CD4-positive, alpha-beta T cell (primary cell): Measurements from ENCODE around the gene THSD8. TPM values are rescaled to one million over a fixed set of nuclear protein-coding genes. Genes with fewer than 3 reads are reported as not detected.

Experiments used
- ATAC-seq: fragments of 200-7000 bp; cut with Tn5 transposase; one replicate; pipeline ENCODE4 v1.10.0; 2022; ENCODE audit warnings: mild to moderate bottlenecking; ENCODE audit not compliant: poor library complexity
- CTCF ChIA-PET: fragments of 350-600 bp; sonication (Branson Sonifier 250); formaldehyde crosslinking; loops from one replicate; lab custom pipeline; 2021; ENCODE audit warnings: antibody characterized with exemption, inconsistent platforms; lab: Charles Lee
- POLR2A ChIA-PET: fragments of 350-600 bp; sonication (Branson Sonifier 250); formaldehyde crosslinking; loops from one replicate; lab custom pipeline; 2021; ENCODE audit warnings: antibody characterized with exemption, inconsistent platforms; lab: Charles Lee
- DNase-seq, 14 experiments: peaks; one replicate each; pipeline ENCODE4 v3.0.0-alpha.2; 2013 to 2020; ENCODE audit warnings: mixed read lengths in 2 of 14
- H3K27ac ChIP-seq, 2 donors: one replicate each; pipeline versions ENCODE4 v1.5.1 to v1.7.0; 2013; ENCODE audit warnings: low read length in 2 of 2, low read depth in 1 of 2, mild to moderate bottlenecking in 1 of 2
- H3K27me3 ChIP-seq, 2 experiments: 1 replicate in 1 of 2; 2 replicates in 1 of 2; pipeline versions ENCODE4 v1.6.1 to v1.7.0; 2013; ENCODE audit warnings: low read length in 2 of 2, control low read depth in 1 of 2, mild to moderate bottlenecking in 1 of 2, moderate library complexity in 1 of 2; ENCODE audit not compliant: insufficient read depth in 2 of 2, control insufficient read depth in 1 of 2
- H3K36me3 ChIP-seq: one replicate; pipeline ENCODE4 v1.6.1; 2013; ENCODE audit warnings: low read length, control low read depth; ENCODE audit not compliant: insufficient read depth
- H3K4me1 ChIP-seq: one replicate; pipeline ENCODE4 v1.6.1; 2013; ENCODE audit warnings: low read length, control low read depth; ENCODE audit not compliant: insufficient read depth
- H3K4me3 ChIP-seq: one replicate; pipeline ENCODE4 v1.5.1; 2013; ENCODE audit warnings: mild to moderate bottlenecking, low read length, moderate library complexity
- H3K9me3 ChIP-seq, 2 experiments: 1 replicate in 1 of 2; 2 replicates in 1 of 2; pipeline versions ENCODE4 v1.6.1 to v1.7.0; 2013; ENCODE audit warnings: low read length in 2 of 2, mild to moderate bottlenecking in 2 of 2, control low read depth in 1 of 2, moderate library complexity in 1 of 2; ENCODE audit not compliant: control insufficient read depth in 1 of 2, insufficient read depth in 1 of 2
- H3K27ac Mint-ChIP-seq: one replicate; pipeline ENCODE4 v1.8.0; 2020; ENCODE audit warnings: mixed read lengths
- H3K27me3 Mint-ChIP-seq: one replicate; pipeline ENCODE4 v1.8.0; 2021; ENCODE audit warnings: mixed read lengths
- H3K36me3 Mint-ChIP-seq: one replicate; pipeline ENCODE4 v1.8.0; 2021; ENCODE audit warnings: low read depth, mixed read lengths
- H3K4me1 Mint-ChIP-seq: one replicate; pipeline ENCODE4 v1.8.0; 2021; ENCODE audit warnings: low read depth, mixed read lengths
- H3K4me3 Mint-ChIP-seq: one replicate; pipeline ENCODE4 v1.8.0; 2020; ENCODE audit warnings: mild to moderate bottlenecking, mixed read lengths
- H3K9me3 Mint-ChIP-seq: one replicate; pipeline ENCODE4 v1.8.0; 2020; ENCODE audit warnings: mixed read lengths
- CTCF ChIP-seq: fragments of 200-600 bp; IDR thresholded peaks from one replicate; pipeline ENCODE4 v1.8.0; 2022; ENCODE audit warnings: antibody characterized with exemption, mild to moderate bottlenecking
- intact Hi-C, 2 experiments: fragments of 100-400 bp; cut with DNase I in 1 of 2; cut with micrococcal nuclease in 1 of 2; formaldehyde crosslinking; loops; one replicate each; pipeline versions ENCODE4 v1.15.1 to v1.9.0; 2023 to 2025; cut with DNase I, micrococcal nuclease
- total RNA-seq, 174 experiments: library from RNA in 2 of 174; stranded (reverse) in 2 of 174; gene quantifications; one replicate each; pipeline ENCODE4 v1.2.3 and lab custom pipeline; 2021 to 2026

The THSD8 gene
- total RNA-seq, 2 experiments from 2014 or later: 1.3 TPM; not detected in 1

- peak overlapping the region; percentile 98 for H3K4me3 ChIP-seq
- POLR2A ChIA-PET: interaction anchor here (4.0 kb wide), 1 partner anchor 12 kb away, joined by 31 read pairs; no protein-coding TSS in a partner anchor
- no peaks in the 10 kb centered on the region for H3K27me3 ChIP-seq
- Mint-ChIP-seq H3K27ac (peak overlapping the region; percentile 99), H3K4me3 (peak overlapping the region; percentile 88), H3K27me3 (peaks cover 13% of the 10 kb centered on the region), H3K9me3 (no peaks in the 10 kb centered on the region), H3K4me1 (peaks cover 34% of the 10 kb centered on the region), H3K36me3 (peaks cover 34% of the 10 kb centered on the region)
- ATAC-seq (no peak), DNase-seq (peak in 2 of 14 experiments; percentile 21 to 42)
- H3K9me3 ChIP-seq: no peaks in the 10 kb centered on the region
- no peak for TF ChIP-seq CTCF
- peaks cover 66% of the 10 kb centered on the region for H3K4me1 ChIP-seq
- intact Hi-C loops: loop anchor here in 1 of 2 experiments (10.0 kb wide), 1 partner anchor 146 kb away; the partner anchor contains the start of genes CALR and FARSA
- CTCF ChIA-PET: interaction anchor here (2.1 kb wide), 1 partner anchor 12 kb away, joined by 24 read pairs; no protein-coding TSS in a partner anchor
- peaks cover 5% of the 10 kb centered on the region for H3K36me3 ChIP-seq
- H3K27ac ChIP-seq: peak overlapping the region; percentile 99 to 100
Observed at GRCh38 chr19:12789098-12789903, 12.6 kb upstream of the THSD8 start.

- Mint-ChIP-seq H3K36me3 (peaks cover 38% of the 10 kb centered on the region), H3K9me3 (no peaks in the 10 kb centered on the region), H3K4me1 (peaks cover 42% of the 10 kb centered on the region), H3K27me3 (peaks cover 13% of the 10 kb centered on the region), H3K4me3 (peak overlapping the region; percentile 97), H3K27ac (peak overlapping the region; percentile 99)
- H3K36me3 ChIP-seq: peaks cover 5% of the 10 kb centered on the region
- no peak for TF ChIP-seq CTCF
- peak overlapping the region; percentile 99 to 100 for H3K27ac ChIP-seq
- POLR2A ChIA-PET: interaction anchor here (1.2 to 8.3 kb wide), 7 partner anchors 8 to 167 kb away, joined by 3 to 348 read pairs (median 31); partner anchors contain the start of genes DHPS, GET3, HOOK2 and PRDX2
- intact Hi-C loops: loop anchor here in 1 of 2 experiments (5.0 to 10.0 kb wide), 2 partner anchors 123 to 145 kb away; partner anchors contain the start of genes CALR, FARSA, MAN2B1 and WDR83
- peak; percentile 75 to 97 (median 86) for DNase-seq
- ATAC-seq: peak; percentile 25
- no peaks in the 10 kb centered on the region for H3K9me3 ChIP-seq
- CTCF ChIA-PET: interaction anchor here (2.1 to 9.4 kb wide), 2 partner anchors 12 to 13 kb away, joined by 24 to 178 read pairs; partner anchors contain the start of gene HOOK2
- peaks cover 66% of the 10 kb centered on the region for H3K4me1 ChIP-seq
- peak overlapping the region; percentile 98 for H3K4me3 ChIP-seq
- H3K27me3 ChIP-seq: no peaks in the 10 kb centered on the region
Observed at GRCh38 chr19:12789904-12790619, 11.8 kb upstream of the THSD8 start.
